Suppressor macrophage treated with lipopolysaccharide for 4 hours (primary cell): Measurements from ENCODE around the gene SLC1A1.

ENCODE experiments used
- DNase-seq: peaks from one replicate; pipeline ENCODE4 v3.0.0-alpha.2; 2020

The SLC1A1 gene

GRCh38 chr9:4547016-4547415, 56.7 kb downstream of the SLC1A1 start:
- DNase-seq: peak; percentile 3

DNA sequence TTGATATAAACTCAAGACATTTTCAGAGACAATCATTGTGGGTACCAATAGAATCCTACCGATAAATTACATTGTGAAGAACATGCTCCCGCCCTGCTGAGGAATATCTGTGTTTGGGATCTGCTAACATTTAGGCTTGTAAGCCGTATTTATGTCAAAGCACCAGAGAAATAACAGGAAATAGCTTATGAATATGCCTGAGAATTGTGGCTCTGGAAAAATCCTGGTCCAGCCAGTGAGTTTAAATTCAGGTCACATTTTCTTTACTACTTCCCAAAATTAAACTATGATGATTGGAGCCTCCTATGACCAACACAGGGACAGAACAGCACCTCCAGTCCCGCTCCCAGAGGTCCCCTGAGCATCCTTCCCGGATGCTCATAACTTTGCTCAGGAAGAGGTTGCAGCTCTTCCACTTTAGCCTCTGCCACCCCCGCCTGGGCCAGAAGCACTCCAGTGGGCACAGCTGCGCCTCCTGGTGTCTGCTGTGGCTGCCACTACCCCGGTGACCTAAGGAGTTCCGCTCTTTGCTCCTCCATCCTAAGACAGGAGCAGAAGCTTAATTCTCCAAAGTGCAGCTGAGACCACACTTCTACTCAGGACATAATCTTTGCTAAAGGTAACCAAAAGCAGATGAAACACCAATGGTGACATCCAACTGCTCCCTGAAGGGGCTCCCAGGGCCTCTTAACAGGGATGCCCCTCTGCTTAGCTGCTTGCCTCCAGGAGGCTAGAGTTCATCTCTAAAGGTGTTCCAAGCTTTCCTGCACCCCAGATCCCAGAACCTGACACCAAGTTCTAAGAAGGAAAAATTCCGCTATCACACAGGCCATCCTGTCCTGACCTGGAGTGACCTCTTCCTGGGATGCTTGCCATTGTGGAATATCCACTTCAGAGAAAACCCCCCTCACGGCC, 58.8 kb downstream of the SLC1A1 start:
- no peak for DNase-seq

- no peak for DNase-seq
Observed at GRCh38 chr9:4549751-4550295, 59.6 kb downstream of the SLC1A1 start.

GRCh38 chr9:4550777-4551484, 60.7 kb downstream of the SLC1A1 start:
- no peak for DNase-seq

GRCh38 chr9:4553951-4554381, 63.7 kb downstream of the SLC1A1 start:
- DNase-seq: no peak

DNA sequence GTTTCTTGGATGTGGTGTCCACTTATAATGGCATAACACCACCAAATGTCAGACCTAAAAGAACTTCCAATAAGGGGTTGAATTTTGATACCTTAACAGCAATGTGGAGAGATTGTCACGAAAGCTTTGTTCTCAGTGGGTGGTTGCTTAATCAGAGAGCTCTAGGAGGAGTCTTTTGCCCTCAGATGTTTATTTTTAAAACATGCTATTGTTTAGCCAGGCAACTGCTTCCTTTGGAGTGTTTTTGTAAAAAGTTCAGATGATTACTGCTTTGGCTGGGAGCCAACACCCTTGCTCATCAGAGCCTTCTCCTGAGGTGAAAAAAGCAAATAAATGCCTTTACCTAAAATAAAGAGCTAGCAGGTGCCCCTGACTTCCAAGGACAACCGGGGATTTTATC, 65.0 kb downstream of the SLC1A1 start:
- no peak for DNase-seq

DNA sequence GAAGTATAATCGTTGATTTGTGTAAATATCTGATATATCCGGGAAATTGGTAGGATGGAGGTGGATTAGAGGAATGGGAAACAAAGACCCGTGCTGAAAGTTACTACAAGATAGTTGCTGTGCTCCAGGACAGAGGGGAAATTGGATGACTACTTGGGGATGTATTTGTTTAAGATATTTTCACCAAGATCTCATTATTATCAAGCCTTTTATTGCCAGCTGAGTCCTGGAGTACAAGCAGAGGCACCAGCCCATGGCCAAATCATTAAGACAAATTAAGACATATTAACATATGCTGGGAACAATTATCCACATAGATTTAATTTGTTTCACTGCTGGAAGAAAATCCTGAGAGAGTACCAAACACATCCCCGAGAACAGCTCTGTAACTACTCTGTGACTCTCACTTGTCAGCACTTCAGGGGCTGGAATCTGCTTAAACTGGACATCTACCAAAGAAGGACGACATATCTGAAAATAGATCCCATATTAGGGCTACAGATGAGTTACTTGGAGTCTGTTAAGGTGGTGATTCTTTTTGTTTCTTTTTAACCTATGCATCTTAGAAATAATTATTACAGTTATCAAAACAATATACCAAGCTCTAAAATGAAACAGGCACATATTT, 68.2 kb downstream of the SLC1A1 start:
- no peak for DNase-seq

- DNase-seq: no peak
Observed at GRCh38 chr9:4559261-4560182, 69.3 kb downstream of the SLC1A1 start.

DNA sequence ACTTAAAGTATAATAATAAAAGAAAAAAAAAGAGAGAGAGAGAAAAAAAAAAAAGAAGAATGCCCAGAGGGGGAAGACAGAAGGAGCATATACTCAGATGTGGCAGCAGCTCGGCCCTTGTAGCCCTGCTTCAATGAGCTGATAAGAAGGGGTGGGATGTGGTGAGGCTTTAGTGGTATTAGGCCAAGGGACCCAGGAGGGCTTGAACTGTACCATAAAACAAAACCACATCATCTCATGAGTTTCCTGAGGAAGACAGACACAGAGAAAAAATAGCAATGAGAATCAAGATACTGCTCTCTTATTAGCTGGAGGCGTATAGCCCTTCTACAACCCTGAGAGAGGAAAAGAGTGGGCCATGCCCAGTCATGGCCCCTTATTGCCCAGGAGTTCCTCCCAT, 72.8 kb downstream of the SLC1A1 start:
- DNase-seq: no peak

GRCh38 chr9:4566806-4567205, 76.5 kb downstream of the SLC1A1 start:
- no peak for DNase-seq

- no peak for DNase-seq
Observed at GRCh38 chr9:4567601-4568000, 77.3 kb downstream of the SLC1A1 start.

DNA sequence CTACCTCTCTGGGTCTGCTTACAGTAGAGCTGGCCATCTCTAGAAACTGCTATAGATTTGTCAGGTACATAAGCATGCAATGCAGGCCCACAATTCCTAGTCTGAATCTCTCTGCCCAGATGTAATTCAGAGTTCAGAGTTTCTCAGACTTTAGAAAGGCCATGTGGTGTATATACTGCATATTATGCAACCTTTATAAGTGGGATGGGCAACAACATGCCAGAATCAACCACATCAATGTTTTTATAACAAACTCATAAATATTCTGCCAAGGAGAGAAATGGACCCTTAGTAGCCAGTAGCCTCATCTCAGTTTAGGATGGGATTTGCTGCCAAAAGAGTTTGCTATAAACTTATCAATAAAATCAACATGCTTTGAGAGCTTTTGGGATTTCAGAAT, 78.8 kb downstream of the SLC1A1 start:
- DNase-seq: no peak

DNA sequence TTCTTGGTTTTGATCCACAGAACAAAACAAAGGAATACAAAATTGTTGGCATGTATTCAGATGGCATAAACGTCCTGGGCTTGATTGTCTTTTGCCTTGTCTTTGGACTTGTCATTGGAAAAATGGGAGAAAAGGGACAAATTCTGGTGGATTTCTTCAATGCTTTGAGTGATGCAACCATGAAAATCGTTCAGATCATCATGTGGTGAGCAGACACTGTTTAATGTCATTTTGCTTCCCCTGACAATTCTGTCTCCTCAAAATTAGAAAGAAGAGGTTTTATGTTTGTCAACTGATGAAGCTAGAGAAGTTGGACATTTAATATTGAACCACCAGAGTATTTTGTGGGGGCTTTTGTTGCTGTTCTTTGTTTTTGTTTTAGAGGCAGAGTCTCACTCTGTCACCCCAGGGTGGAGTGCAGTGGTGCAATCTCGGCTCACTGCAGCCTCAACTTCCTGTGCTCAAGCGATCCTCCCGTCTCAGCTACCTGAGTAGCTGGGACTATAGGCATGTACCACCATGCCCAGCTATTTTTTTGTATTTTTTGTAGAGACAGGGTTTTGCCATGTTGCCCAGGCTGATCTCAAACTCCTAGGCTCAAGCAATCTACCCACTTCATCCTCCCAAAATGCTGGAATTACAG, 82.0 kb downstream of the SLC1A1 start:
- no peak for DNase-seq

GRCh38 chr9:4573176-4573575, 82.9 kb downstream of the SLC1A1 start:
- no peak for DNase-seq

DNA sequence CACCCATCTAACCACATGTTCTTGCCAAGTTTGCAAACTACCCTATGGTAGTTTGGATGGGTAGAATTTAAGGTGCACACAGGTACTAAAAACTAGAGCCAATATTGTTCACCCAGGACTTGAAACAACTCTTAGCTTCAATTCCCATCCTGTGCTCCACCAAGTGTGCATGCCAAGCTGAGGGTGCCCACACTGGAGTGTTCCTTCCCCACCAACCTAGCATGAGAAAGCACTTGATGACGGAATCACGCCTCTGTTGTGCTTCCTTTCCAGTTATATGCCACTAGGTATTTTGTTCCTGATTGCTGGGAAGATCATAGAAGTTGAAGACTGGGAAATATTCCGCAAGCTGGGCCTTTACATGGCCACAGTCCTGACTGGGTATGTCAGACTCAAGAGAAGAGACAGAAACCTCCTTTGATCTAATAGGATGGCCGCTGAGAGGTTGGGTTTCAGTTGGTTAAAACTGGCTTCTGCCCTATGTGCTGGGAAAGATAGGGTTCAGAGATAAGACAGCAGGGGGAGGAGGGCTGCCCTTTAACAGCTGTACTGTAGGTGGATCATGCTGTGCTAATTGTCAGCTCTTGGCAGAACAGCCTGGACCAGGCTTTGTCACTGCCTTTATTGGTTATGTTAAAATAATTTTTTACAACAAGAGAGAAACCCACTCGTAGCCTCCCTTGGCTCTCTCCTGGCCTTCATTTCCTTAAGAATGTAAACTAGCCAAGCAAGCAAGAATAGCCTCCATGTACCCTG, 83.5 kb downstream of the SLC1A1 start:
- DNase-seq: no peak

DNA sequence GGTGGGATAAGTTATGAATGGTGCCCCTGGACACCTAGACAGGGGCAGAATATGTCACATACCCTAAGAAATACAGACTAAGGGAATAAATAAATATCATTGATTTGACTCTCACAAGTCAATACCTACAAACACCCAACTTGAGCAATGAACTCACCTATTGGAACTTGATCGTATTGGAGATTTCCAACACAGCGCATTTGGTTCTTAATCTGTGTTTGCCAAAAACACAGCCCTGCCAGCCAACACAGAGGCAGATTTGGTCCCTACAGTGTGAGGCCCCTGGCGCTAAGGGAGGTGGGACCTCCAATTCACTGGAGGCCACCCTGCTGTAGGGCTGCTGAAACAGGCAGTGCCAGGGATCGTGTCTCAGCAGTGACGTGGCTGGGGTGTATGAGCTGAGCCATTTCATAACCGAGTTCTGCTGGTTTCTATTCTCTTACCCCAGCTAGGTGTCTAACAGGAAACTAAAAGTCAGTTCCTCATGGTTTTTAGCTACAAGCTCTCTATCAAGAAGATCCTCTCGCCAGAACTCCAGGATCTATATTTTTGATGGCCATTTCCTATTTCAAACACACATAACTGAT, 84.5 kb downstream of the SLC1A1 start:
- peak; percentile 5 for DNase-seq

DNA sequence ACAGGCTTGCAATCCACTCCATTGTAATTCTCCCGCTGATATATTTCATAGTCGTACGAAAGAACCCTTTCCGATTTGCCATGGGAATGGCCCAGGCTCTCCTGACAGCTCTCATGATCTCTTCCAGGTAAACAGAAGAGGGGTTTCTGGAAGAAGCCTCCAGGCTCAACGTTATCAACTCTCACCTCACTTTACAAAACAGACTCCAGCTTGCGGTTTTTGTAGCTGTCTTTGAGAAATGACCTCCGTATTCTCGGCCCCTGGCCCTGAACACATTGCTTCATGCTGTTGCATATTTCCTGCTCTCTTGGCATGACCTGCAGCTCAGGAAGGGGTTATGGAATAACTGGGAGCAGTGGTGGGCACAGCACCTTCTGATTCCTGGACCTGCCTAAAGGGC, 85.7 kb downstream of the SLC1A1 start:
- no peak for DNase-seq

GRCh38 chr9:4576448-4576847, 86.2 kb downstream of the SLC1A1 start:
- DNase-seq: no peak

- DNase-seq: no peak
Observed at GRCh38 chr9:4579001-4579400, 88.7 kb downstream of the SLC1A1 start.

DNA sequence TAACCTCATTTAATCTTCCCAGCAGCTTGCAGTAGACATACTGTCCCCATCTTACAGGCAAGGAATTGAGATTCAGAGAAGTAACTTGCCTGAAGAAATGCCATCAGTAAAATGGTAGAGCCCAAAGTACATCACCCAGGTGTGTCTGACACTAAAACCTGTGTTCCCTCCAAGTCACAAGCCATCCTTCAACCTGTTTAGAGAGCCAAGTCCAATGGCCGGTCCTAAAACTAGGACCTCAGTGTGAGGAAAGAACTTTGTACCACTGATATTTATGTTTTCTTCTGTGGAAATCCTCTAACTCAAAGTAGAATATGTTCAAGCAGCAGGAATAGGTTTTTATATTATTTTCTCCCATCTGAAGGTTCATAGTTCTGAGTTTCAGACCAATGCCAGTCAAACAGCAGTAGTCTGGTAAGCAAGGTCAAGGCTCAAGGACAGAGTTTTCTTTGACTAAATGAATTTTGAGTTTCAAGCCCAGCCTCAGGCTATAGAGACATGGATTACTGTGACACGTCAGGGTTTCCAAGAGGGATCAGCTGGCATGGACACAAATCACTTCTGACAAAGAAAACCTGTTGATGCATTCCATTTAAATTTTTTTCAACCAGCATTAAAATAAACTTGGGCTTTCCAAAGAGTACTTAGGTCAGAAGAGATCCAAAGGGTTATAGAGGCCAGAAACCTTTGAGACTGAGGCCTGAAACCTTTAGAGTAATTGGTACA, 90.9 kb downstream of the SLC1A1 start:
- DNase-seq: no peak
